Keratinocyte (primary cell): ENCODE data around the gene GLCE.

Experiments used
- EZH2 ChIP-seq: IDR thresholded peaks from one replicate; pipeline ENCODE4 v1.6.1; 2012; ENCODE audit warnings: inconsistent platforms, mild to moderate bottlenecking, low read length, moderate library complexity
- TF ChIP-seq, protein P1 (sequence below), 3 experiments: IDR thresholded peaks in 1 of 3; conservative IDR thresholded peaks in 1 of 3; optimal IDR thresholded peaks in 1 of 3; 2 replicates in 2 of 3; 3 replicates in 1 of 3; pipeline versions ENCODE3 to v1.5.1; 2011; ENCODE audit warnings: low read length in 3 of 3, mild to moderate bottlenecking in 3 of 3, moderate library complexity in 2 of 3, control low read depth in 1 of 3, inconsistent platforms in 1 of 3; ENCODE audit not compliant: insufficient read depth in 2 of 3; ENCODE audit errors: extremely low read depth in 1 of 3

- TF ChIP-seq, protein P1, sequence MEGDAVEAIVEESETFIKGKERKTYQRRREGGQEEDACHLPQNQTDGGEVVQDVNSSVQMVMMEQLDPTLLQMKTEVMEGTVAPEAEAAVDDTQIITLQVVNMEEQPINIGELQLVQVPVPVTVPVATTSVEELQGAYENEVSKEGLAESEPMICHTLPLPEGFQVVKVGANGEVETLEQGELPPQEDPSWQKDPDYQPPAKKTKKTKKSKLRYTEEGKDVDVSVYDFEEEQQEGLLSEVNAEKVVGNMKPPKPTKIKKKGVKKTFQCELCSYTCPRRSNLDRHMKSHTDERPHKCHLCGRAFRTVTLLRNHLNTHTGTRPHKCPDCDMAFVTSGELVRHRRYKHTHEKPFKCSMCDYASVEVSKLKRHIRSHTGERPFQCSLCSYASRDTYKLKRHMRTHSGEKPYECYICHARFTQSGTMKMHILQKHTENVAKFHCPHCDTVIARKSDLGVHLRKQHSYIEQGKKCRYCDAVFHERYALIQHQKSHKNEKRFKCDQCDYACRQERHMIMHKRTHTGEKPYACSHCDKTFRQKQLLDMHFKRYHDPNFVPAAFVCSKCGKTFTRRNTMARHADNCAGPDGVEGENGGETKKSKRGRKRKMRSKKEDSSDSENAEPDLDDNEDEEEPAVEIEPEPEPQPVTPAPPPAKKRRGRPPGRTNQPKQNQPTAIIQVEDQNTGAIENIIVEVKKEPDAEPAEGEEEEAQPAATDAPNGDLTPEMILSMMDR (optimal IDR thresholded peaks at IDR 0.05 in 1 of 3, IDR thresholded peaks at IDR 0.05 in 1 of 3, conservative IDR thresholded peaks at IDR 0.05 in 1 of 3; ENCODE audit: extremely low read depth in 1 of 3, insufficient read depth in 2 of 3, low read length in 3 of 3): no peak
- no peak for TF ChIP-seq EZH2
Observed at GRCh38 chr15:69158843-69159240, 1.6 kb upstream of the GLCE start.
